ENCODE results near the gene SFMBT2.

DNA sequence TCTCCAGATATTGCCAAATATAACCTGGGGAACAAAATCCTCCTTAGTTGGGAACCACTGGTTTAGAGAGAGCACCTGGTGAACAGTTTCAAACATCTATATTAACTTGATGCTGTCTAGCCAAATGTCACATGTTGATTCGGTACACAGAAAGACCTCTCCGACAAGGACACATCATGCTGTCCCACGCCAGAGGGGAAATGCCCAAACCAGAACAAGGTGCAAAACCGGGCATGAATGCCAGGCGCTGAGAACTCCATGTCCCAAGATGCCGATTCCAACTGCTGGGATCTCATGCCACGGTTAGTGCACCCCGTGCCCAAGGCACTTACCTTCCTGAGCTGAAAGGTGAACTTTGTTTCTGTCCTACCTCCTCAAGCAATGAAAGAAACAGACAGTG lies 100.8 kb downstream of the SFMBT2 start:
- TF ChIP-seq, protein P1, sequence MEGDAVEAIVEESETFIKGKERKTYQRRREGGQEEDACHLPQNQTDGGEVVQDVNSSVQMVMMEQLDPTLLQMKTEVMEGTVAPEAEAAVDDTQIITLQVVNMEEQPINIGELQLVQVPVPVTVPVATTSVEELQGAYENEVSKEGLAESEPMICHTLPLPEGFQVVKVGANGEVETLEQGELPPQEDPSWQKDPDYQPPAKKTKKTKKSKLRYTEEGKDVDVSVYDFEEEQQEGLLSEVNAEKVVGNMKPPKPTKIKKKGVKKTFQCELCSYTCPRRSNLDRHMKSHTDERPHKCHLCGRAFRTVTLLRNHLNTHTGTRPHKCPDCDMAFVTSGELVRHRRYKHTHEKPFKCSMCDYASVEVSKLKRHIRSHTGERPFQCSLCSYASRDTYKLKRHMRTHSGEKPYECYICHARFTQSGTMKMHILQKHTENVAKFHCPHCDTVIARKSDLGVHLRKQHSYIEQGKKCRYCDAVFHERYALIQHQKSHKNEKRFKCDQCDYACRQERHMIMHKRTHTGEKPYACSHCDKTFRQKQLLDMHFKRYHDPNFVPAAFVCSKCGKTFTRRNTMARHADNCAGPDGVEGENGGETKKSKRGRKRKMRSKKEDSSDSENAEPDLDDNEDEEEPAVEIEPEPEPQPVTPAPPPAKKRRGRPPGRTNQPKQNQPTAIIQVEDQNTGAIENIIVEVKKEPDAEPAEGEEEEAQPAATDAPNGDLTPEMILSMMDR (IDR thresholded peaks at IDR 0.05), result no peak
- no peak for TF ChIP-seq POLR2A (IDR thresholded peaks at IDR 0.05)

Data from body of pancreas (tissue), 4 donors.